GM18511 (cell line): Measurements from ENCODE around the gene CLIC6.

Experiments used
- ATAC-seq: cut with Tn5 transposase; IDR thresholded peaks from one replicate; pipeline ENCODE4 v1.9.1; 2021; ENCODE audit warnings: mild to moderate bottlenecking, moderate library complexity; ENCODE audit not compliant: unreplicated experiment

The CLIC6 gene

GRCh38 chr21:34762786-34763185 is 94.0 kb downstream of the CLIC6 start:
- ATAC-seq = no peak

DNA sequence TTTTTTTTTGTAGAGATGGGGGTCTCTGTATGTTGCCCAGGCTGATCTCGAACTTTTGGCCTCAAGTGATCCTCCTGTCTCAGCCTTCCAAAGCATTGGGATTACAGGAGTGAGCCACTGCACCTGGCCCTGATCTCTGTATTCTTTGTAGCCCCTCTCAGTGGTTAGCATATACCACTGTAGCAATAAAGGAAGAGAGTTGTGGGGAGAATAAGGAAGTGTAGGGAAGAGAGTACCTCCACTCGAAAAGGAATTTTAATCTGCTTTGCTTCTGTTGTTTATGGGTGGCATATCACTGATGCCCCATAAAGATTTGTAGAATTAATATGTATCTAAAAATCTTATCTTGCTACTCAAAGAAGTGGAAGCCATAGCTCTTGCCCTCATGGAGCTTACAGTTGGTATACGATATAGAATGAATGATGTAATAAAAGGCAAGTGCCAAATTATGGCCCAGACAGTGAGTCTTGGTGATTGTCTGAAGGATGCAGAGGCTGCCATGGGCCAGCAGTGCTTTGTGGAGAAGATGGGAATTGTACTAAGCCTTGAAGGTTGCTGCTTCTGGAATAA is 96.0 kb downstream of the CLIC6 start:
- ATAC-seq = no peak

DNA sequence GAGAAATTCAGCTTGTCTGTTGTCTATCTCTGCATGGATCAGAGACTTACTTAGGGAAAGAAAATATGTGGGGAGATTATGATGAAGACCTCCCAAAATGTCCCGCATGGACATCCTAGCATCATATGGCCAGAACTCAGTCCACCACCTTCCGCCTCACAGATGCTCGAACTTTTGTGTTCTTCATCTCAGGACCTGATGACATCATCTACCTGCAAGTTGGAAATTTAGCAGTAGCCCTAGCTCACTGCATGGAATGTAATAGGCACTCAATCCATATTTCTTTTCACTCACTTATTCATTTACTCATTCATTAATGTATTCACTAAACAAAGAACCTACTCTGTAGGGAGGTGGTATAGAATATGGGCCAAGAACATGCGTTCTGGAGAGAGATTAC is 96.8 kb downstream of the CLIC6 start:
- ATAC-seq = no peak

DNA sequence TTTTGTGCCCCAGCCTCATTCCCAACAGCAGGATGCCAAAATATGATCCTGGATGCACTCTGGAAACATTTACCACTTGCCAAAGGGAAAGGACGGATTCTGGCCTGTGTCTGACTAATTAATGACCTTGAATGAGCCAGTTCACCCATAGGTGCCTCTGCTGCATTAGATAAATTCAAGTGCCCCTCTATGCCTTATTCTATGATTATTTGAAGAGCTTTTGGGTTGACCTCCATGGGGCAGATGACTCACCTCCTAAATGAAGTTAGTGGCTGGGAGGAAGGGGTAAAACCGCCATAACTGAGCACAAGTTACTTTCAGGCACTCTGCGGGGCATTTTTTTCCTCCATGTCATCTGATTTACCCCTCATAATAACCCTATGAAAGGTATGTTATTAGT is 98.1 kb downstream of the CLIC6 start:
- ATAC-seq = no peak
